HepG2 (cell line): ENCODE data around the gene MICAL3. TPM values are rescaled to one million over a fixed set of nuclear protein-coding genes. Genes with fewer than 3 reads are reported as not detected.

Experiments
- AGO2 ChIP-seq: fragments of 200-400 bp; formaldehyde crosslinking; optimal IDR thresholded peaks from 2 replicates; pipeline ENCODE3; 2017; ENCODE audit warnings: mild to moderate bottlenecking, low read depth, low read length, moderate library complexity
- BHLHE40 ChIP-seq: IDR thresholded peaks from 2 replicates; pipeline ENCODE4 v1.6.1; 2011; ENCODE audit warnings: low read length, improper control_type of control experiment
- MYC ChIP-seq: sonication (generic); formaldehyde crosslinking; IDR thresholded peaks from 2 replicates; pipeline ENCODE4 v1.9.0; 2021; ENCODE audit warnings: missing genetic modification reagents, borderline replicate concordance
- SALL1 ChIP-seq: sonication (generic); formaldehyde crosslinking; IDR thresholded peaks from 2 replicates; pipeline ENCODE4 v1.8.0; 2022; ENCODE audit warnings: mild to moderate bottlenecking, missing genetic modification reagents
- SMC3 ChIP-seq: IDR thresholded peaks from 2 replicates; pipeline ENCODE4 v1.6.1; 2011; ENCODE audit warnings: low read length, improper control_type of control experiment
- SPEN ChIP-seq: sonication (generic); formaldehyde crosslinking; IDR thresholded peaks from 2 replicates; pipeline ENCODE4 v1.5.1; 2020; ENCODE audit warnings: low read depth, mild to moderate bottlenecking, missing genetic modification reagents
- STAT5B ChIP-seq: sonication (generic); formaldehyde crosslinking; IDR thresholded peaks from 2 replicates; pipeline ENCODE4 v1.4.0; 2020; ENCODE audit warnings: missing genetic modification reagents
- TEAD2 ChIP-seq: sonication (generic); formaldehyde crosslinking; IDR thresholded peaks from 2 replicates; pipeline ENCODE4 v1.9.0; 2021; ENCODE audit warnings: missing genetic modification reagents
- TOPORS ChIP-seq: sonication (generic); formaldehyde crosslinking; IDR thresholded peaks from 2 replicates; pipeline ENCODE4 v1.8.0; 2023; ENCODE audit warnings: mild to moderate bottlenecking, missing genetic modification reagents
- ZBTB8A ChIP-seq: sonication (generic); formaldehyde crosslinking; IDR thresholded peaks from 2 replicates; pipeline ENCODE4 v1.4.0; 2020; ENCODE audit warnings: mild to moderate bottlenecking, low read depth, missing genetic modification reagents, borderline replicate concordance
- ZIK1 ChIP-seq: sonication (generic); formaldehyde crosslinking; IDR thresholded peaks from 2 replicates; pipeline ENCODE4 v1.5.0; 2020; ENCODE audit warnings: mild to moderate bottlenecking, low read depth, missing genetic modification reagents, borderline replicate concordance
- ZNF10 ChIP-seq: sonication (generic); formaldehyde crosslinking; IDR thresholded peaks from 2 replicates; pipeline ENCODE4 v1.4.0; 2020; ENCODE audit warnings: mild to moderate bottlenecking, low read depth, missing genetic modification reagents, borderline replicate concordance
- ZNF350 ChIP-seq: sonication (generic); formaldehyde crosslinking; IDR thresholded peaks from 2 replicates; pipeline ENCODE4 v1.4.0; 2020; ENCODE audit warnings: mild to moderate bottlenecking, low read depth, missing genetic modification reagents, borderline replicate concordance
- polyA plus RNA-seq, 8 experiments: library from polyadenylated mRNA; depleted of rRNA in 3 of 8; stranded (reverse) in 7 of 8; unstranded in 1 of 8; fragments of >200 nt; fragmentation: Illumina TruSeq in 4 of 8; extraction: Trizol in 4 of 8; gene quantifications; 2 replicates each; pipeline versions ENCODE4 v1.2.1 to v1.2.3, GENCODE V29; 2011 to 2016; ENCODE audit warnings: low read depth in 4 of 8, missing spikeins in 1 of 8, mixed read lengths in 1 of 8; ENCODE audit not compliant: insufficient read depth in 1 of 8
- total RNA-seq, 5 experiments: library from RNA; depleted of rRNA; stranded (reverse); fragments of >200 nt; fragmentation: Illumina TruSeq; extraction: Trizol; gene quantifications; 2 replicates each; pipeline ENCODE4 v1.2.3, GENCODE V29; 2016; ENCODE audit warnings: low read depth in 1 of 5
- TF ChIP-seq, protein P1 (sequence below): sonication (generic); formaldehyde crosslinking; IDR thresholded peaks from 2 replicates; pipeline ENCODE4 v1.5.0; 2020; ENCODE audit warnings: mild to moderate bottlenecking, missing genetic modification reagents, borderline replicate concordance
- TF ChIP-seq, protein P2 (sequence below): sonication (generic); formaldehyde crosslinking; IDR thresholded peaks from 2 replicates; pipeline ENCODE4 v1.9.0; 2021; ENCODE audit warnings: missing genetic modification reagents, mild to moderate bottlenecking, borderline replicate concordance
- TF ChIP-seq, protein P3 (sequence below): sonication (generic); formaldehyde crosslinking; IDR thresholded peaks from 2 replicates; pipeline ENCODE4 v1.5.0; 2020; ENCODE audit warnings: missing genetic modification reagents, mild to moderate bottlenecking, borderline replicate concordance
- TF ChIP-seq, protein P4 (sequence below): sonication (generic); formaldehyde crosslinking; IDR thresholded peaks from 2 replicates; pipeline ENCODE4 v1.4.0; 2020; ENCODE audit warnings: mild to moderate bottlenecking, missing genetic modification reagents

The MICAL3 gene
- total and polyA plus RNA-seq, 2 of the 13 experiments (the other 11 are each of a cell fraction or from before 2014, with no cell fraction given): 5.3 to 12.5 TPM

DNA sequence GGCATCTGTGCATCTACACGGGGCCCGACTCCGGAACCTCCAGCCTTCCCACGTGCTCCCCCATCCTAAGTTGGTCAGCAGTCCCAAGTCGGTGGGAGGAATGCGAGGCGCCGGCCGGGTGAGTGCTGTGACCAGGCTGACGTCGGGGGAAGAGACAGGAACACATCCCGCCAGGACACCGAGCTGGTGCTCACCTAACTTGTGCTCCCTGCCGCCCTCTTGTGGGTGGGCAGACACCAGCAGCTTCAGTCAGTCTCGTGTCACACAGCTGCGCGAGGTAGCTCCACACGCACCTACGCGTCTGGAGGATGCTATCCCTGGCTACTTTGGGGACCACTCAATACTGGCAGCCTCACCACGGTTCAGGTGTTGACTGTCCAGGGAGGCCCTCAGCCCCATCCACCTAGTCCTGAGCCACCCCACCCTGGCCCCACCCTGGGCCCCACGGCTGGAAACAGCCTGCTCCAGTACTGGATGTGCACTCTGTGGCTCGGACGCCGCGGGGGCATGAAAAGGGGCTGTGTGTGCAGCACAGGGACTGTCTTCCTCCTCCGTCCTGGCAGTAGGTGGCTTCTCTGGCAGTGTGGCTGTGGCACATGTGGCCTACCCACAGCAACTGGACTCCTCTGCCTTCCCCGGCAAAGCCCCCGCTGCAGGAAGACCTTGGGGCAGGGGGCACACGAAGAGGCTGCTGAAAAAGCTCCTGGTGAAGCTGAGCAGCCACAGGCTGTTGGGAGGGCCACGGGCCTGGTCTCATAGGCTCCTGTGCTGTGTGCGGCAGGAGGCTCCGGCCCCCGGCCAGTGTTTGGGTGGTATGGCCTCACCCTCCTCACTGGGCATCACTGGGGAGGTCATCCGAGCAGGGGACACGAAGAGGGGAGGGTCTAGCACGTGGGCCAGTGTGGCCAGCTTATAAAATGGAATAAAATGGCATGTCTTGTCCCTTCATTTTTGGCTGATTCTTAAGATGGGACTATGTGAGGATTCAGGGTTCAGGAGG is 238.9 kb downstream of the MICAL3 start (continued):
- TF ChIP-seq, protein P1, sequence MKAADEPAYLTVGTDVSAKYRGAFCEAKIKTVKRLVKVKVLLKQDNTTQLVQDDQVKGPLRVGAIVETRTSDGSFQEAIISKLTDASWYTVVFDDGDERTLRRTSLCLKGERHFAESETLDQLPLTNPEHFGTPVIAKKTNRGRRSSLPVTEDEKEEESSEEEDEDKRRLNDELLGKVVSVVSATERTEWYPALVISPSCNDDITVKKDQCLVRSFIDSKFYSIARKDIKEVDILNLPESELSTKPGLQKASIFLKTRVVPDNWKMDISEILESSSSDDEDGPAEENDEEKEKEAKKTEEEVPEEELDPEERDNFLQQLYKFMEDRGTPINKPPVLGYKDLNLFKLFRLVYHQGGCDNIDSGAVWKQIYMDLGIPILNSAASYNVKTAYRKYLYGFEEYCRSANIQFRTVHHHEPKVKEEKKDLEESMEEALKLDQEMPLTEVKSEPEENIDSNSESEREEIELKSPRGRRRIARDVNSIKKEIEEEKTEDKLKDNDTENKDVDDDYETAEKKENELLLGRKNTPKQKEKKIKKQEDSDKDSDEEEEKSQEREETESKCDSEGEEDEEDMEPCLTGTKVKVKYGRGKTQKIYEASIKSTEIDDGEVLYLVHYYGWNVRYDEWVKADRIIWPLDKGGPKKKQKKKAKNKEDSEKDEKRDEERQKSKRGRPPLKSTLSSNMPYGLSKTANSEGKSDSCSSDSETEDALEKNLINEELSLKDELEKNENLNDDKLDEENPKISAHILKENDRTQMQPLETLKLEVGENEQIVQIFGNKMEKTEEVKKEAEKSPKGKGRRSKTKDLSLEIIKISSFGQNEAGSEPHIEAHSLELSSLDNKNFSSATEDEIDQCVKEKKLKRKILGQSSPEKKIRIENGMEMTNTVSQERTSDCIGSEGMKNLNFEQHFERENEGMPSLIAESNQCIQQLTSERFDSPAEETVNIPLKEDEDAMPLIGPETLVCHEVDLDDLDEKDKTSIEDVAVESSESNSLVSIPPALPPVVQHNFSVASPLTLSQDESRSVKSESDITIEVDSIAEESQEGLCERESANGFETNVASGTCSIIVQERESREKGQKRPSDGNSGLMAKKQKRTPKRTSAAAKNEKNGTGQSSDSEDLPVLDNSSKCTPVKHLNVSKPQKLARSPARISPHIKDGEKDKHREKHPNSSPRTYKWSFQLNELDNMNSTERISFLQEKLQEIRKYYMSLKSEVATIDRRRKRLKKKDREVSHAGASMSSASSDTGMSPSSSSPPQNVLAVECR (CRISPR knock-in tag): peak; percentile 22; the same call in 1 of the 2 replicates
- TF ChIP-seq SMC3 (peak; percentile 61), ZIK1 (CRISPR knock-in tag) (no peak), ZBTB8A (CRISPR knock-in tag) (no peak), MYC (CRISPR knock-in tag) (peak; percentile 47; the same call in 1 of the 2 replicates), SPEN (CRISPR knock-in tag) (peak; percentile 30; the same call in 1 of the 2 replicates), TEAD2 (CRISPR knock-in tag) (no peak), TOPORS (no peak), ZNF350 (CRISPR knock-in tag) (0 out of 2 replicates have a peak, but pooled peaks have one; percentile 17), AGO2 (peak; percentile 68), BHLHE40 (peak; percentile 84), SALL1 (CRISPR knock-in tag) (peak; percentile 45; the same call in 1 of the 2 replicates), ZNF10 (no peak), STAT5B (no peak)
- TF ChIP-seq, protein P2, sequence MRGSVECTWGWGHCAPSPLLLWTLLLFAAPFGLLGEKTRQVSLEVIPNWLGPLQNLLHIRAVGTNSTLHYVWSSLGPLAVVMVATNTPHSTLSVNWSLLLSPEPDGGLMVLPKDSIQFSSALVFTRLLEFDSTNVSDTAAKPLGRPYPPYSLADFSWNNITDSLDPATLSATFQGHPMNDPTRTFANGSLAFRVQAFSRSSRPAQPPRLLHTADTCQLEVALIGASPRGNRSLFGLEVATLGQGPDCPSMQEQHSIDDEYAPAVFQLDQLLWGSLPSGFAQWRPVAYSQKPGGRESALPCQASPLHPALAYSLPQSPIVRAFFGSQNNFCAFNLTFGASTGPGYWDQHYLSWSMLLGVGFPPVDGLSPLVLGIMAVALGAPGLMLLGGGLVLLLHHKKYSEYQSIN: no peak
- TF ChIP-seq, protein P3, sequence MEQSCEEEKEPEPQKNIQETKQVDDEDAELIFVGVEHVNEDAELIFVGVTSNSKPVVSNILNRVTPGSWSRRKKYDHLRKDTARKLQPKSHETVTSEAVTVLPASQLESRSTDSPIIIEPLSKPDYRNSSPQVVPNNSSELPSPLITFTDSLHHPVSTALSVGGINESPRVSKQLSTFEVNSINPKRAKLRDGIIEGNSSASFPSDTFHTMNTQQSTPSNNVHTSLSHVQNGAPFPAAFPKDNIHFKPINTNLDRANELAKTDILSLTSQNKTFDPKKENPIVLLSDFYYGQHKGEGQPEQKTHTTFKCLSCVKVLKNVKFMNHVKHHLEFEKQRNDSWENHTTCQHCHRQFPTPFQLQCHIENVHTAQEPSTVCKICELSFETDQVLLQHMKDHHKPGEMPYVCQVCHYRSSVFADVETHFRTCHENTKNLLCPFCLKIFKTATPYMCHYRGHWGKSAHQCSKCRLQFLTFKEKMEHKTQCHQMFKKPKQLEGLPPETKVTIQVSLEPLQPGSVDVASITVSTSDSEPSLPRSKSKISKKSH (CRISPR knock-in tag): peak; percentile 33; the same call in 1 of the 2 replicates
- TF ChIP-seq, protein P4, sequence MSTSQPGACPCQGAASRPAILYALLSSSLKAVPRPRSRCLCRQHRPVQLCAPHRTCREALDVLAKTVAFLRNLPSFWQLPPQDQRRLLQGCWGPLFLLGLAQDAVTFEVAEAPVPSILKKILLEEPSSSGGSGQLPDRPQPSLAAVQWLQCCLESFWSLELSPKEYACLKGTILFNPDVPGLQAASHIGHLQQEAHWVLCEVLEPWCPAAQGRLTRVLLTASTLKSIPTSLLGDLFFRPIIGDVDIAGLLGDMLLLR (CRISPR knock-in tag): no peak
